CD4-positive, alpha-beta T cell treated with Interleukin-21 for 1 hour (primary cell): ENCODE results near the gene NCS1.

ENCODE experiments used
- DNase-seq: peaks from one replicate; pipeline ENCODE4 v3.0.0-alpha.2; 2020

Gene NCS1

DNA sequence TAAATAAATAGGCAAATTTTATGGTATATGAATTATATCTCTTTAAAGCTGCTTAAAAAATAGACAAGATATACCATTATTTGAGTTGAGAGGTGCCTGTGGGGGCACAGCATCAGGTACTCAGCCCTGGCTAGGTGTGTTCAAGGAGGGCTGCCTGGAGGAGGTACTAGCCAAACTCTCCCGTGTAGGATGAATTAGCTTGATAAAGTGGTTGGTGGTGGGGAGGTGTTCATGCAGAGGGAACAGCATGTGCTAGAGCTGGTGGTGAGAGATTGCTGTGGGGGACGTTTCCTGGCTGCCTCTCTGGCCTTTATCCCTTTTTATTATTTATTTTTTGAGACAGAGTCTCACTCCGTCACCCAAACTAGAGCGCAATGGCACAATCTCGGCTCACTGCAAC is 23.2 kb upstream of the NCS1 start:
- no peak for DNase-seq

DNA sequence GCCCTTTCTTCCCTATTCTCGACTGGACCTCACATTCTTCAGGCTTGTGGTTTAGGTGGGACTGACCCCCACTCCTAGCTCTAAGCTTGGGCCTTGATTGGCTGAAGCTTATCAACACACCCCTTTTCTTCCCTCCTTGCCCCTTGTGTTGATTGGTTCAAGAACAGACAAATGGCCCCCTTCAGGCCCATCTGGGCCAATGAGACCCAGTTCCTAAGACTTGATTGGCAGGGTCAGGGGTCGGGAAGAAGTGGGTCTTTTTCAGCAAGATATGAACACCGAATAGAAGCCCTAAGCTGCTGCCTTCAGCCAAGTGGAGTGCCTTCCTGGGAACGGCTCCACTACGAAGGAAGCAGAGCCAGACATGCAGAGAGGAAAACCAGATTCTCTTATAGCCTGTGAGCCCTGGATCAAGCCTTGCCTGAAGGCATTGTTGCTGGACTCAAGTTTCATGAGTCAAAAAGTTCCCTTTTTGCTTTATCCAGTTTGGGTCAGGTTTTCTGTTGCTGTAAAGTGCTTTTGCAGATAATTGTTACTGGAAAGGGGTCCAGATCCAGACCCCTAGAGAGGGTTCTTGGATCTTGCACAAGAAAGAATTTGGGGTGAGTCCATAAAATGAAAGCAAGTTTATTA is 22.4 kb upstream of the NCS1 start:
- no peak for DNase-seq

DNA sequence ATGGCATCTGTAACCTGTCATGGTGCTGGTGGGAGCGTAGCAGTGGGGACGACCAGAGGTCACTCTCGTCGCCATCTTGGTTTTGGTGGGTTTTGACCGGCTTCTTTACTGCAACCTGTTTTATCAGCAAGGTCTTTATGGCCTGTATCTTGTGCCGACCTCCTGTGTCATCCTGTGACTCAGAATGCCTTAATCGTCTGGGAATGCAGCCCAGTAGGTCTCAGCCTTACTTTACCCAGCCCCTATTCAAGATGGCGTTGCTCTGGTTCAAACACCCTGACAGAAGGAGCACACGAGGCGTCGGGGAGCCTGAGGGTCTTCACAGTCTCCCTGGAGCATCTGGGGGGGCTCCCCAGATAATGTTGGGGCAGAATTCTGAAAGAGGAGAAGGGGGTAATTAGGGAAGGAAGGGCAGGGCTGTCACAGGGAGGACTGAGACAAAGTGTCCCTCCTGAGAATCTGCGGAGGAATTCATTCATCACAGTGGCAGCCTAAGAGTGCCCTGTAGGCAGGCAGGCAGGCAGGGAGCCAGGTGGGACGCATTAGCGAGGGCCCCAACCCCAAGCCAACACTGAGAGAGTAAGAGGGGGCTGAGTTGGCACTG is 21.3 kb upstream of the NCS1 start:
- DNase-seq = no peak

DNA sequence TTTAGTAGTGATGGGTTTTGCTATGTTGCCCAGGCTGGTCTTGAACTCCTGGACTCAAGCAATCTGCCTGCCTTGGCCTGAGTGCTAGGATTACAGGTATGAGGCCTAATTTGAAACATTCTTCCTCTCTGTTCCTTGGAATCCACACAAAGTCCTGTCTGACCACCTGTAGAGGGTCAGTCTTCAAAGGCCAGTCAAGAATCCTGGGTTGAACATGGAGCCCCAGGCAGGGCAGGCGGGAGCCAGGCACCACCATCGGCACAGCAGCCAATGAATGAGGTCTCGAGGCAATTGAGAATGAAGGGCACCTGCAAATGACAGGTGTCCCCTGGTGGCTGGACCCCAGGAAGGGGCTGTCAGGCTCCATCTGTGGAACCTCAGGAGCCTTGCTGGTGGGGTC is 17.4 kb upstream of the NCS1 start:
- DNase-seq = no peak

DNA sequence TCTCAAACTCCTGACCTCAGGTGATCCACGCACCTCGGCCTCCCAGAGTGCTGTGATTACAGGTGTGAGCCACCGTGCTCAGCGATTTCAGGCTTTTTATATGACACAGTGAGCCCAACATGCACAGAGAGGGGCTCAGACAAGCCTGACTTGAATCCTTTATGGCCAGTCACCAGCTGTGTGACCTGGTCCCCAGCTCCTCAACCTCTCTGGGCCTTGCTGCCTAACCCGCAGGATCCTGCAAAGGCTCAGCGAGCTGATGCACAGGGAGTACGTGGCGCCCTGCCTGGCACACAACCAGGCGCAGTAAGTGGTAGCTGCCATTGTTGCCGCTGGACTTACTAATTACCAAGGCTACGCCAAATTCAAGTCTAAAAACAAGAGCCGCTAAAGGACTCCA is 16.6 kb upstream of the NCS1 start:
- DNase-seq = no peak

DNA sequence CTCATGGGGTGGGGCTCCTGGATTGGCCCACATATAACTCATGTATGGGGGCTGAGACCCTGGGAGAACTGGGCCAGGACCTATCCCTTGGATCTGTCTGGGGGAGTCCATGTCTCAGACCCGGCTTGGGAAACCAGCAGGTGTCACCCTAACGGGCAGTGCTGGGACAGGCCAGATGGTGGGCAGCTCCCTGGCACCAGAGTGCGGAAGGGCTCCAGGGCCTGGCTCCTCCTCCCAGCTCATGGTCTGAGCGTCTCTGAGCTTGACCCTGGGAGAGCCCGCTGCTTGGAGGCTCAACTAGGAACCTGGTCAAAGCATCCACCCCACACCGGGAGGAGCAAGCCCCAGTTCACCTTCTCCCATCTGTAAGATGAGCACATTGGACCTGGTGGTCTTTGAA is 15.5 kb upstream of the NCS1 start:
- DNase-seq = no peak

DNA sequence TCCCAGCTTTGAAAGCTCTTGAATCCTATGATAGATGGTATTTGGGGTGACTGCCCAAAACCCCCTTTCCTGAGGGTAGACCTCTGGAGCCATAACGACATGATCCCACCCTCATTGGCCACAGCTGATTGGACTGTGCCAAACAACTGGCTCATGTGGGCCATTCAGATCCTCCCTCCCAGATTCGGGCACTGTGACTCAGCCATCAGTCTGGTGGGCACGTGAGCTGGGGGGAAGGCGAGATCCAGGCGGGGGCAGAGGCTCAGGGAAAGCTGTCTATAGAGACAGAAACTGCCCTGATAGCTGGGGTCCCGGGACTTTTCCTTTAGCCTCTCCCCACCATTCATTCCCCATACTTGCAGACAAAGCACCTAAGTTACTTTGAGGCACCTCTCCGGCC is 15.1 kb upstream of the NCS1 start:
- no peak for DNase-seq

DNA sequence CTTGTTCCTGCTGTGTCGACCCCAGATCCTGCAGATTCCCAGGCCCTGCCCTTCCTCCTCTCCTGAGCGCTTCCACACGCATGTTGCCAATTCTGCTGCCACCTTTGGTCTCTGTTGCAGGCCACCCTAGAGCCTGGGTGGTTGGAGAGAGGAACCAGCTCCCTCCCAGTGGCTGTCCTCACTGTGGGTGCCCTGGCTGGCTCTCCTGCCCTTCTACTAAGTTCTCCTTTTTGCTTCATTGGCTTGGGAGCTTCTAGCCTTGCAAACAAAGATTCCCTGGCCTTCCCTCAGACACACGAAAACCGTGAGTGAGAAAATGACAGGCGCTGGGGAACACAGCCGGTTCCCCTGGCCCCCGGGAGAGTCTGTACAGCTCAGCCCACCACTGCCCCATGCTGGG is 14.2 kb upstream of the NCS1 start:
- no peak for DNase-seq

DNA sequence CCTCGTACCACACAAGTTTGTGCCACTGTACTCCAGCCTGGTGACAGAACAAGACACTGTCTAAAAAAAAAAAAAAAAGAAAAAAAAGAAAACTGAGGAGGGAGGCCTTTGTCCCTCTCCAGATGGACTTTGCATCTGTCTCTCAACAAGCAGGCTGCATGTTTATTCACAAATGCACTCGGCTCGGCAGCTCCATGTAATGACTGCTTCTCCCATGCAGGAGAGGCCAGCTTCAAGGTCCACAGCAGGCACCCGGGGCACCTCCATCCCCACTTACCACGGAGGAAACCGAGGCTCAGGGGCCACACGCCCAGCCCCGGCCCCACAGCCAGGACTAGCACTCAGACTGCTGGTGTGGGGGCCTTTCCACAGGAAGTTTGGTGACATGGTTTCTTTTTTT is 13.1 kb upstream of the NCS1 start:
- DNase-seq = no peak

DNA sequence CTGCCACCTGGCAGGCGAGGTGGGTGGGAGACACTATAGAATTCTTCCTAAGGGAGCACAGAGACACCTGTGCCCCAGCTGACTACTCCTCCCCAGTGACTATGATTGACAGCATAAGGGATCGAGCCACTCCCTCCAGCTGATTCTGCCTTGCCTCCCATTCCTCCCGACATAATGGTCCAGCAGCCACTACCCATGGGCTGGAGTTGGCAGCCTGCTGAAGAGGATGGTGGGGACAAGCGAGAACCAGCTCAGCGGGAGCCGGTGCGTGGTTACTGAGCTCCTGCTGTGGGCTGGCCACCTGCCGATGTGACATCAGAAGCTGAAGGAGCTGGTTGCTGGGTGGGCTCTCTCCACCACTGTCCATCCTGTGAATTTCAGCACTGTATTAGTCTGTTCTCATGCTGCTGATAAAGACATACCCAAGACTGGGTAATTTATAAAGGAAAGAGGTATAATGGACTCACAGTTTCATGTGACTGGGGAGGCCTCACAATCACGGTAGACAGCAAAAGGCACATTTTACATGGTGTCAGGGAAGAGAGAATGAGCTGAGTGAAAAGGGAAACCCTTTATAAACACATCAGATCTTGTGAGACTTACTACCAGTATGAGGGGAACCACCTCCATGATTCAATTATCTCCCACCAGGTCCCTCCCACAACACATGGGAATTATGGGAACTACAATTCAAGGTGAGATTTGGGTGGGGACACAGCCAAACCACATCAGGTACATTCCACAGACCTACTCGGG is 12.1 kb upstream of the NCS1 start:
- DNase-seq = no peak

DNA sequence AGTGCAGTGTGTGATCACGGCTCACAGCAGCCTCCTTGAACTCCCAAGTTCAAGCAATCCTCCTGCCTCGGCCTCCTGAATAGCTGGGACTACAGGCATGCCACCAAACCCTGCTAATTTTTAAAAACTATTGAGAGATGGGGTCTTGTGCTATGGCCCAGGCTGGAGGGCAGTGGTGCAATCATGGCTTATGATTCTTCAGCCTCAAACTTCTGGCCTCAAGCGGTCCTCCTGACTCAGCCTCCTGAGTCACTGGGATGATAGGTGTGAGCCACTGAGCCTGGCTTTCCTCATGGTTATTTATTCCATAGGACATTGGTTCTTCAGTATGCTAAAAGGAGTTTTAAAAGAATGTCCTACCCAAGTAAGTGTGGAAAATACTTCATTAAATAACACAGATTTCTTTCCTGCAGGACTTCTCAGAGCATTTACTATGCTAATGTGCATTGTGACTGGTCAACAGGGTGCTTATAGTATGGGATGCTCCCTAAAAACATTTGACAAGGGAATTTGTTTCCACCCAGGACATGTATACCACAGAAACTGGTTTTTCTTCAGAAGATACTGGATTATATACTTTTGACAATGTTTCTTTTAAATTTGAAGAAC is 11.2 kb upstream of the NCS1 start:
- no peak for DNase-seq

DNA sequence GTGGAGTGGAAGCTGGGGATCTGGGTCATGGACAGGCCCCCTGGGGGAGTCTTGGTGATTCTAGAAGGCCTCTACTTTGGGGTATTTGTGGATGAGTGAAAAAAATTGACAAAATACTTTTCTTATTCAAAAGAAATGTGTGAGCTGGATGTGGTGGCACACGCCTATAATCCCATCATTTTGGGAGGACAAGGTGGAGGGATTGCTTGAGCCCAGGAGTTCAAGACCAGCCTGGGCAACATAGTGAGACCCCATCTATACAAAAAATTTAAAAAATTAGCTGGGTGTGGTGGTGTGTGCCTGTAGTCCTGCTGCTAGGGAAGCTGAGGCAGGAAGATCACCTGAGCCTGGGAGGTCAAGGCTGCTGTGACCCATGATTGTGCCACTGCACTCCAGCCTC is 6.6 kb upstream of the NCS1 start:
- DNase-seq = no peak

DNA sequence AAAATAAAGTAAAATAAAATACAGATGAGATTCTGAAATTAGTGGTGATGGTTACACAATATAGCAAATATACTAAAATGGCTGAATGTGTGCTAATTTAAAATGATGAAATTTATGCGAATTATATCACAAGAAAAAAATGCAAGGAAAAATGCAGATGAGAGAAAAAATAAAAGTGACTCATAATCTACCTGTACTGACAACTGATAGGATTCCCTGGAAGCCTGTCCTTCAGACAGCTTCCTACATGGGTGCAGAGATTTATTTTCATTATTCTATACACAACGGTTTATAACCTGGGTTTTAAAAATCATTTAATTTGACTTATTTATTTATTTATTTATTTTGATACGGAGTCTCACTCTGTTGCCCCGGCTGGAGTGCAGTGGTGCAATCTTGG is 5.8 kb upstream of the NCS1 start:
- no peak for DNase-seq

DNA sequence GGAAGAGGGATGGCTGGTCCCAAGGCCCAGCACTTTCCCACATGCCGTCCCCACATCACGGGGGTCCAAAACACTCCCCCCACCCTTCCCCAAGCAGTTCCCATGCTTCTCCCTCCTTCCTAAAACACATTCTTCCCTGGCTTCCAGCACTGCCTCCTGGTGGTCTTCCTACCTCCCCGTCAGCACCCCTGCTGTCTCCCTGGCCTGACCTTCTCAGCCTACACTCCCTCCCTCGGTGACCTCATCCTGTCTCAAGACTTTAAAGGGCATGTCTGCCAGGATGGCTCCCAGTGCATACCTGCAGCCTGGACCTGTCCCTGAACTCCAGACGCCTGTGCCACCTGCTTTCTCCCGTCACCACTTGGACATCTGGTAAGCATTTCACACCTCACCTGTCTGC is 4.3 kb upstream of the NCS1 start:
- no peak for DNase-seq

DNA sequence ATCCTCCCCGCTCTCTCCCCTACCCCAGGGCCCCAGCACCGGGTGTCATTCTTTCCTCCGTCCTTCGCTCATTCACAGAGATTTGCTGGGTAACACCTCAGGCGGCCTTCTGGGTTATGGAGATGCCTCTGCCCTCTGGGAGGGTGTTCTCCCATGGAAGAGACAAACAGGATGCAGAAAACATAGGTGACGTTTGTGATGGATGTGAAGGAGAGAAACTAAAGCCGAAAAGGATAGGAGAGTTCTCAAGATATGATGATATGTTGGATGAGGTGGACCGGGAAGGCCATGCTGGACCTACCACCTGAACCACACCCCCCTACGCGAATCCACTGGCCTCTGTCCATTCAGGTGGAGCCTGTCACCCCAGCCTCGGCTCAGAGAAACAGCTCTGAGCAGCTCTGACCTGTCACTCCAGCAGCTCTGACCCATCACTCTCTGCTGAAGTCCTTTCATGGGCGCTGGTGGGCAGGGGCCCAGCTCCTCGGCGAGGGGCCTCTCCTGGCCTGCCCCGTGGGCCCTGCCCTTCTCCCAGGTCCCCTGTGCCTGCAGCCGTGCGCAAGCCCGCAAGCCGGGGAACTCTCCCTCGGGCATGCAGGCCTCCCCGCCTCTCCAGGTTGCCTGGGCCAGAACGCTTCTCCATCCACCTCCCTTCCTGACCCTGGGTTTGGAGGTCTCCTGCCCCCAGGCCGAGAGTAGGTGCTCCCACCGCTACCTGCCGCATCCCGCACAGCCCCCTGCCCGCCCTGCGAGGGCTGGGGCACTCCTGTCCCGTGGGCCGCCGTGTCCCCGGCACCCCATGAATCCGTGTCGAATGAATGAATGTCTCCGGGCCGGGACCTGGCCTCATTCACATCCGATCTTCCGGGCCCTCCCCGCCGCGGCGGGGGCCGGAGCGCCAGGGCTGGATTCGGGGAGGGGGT is 717 bp upstream of the NCS1 start:
- no peak for DNase-seq

DNA sequence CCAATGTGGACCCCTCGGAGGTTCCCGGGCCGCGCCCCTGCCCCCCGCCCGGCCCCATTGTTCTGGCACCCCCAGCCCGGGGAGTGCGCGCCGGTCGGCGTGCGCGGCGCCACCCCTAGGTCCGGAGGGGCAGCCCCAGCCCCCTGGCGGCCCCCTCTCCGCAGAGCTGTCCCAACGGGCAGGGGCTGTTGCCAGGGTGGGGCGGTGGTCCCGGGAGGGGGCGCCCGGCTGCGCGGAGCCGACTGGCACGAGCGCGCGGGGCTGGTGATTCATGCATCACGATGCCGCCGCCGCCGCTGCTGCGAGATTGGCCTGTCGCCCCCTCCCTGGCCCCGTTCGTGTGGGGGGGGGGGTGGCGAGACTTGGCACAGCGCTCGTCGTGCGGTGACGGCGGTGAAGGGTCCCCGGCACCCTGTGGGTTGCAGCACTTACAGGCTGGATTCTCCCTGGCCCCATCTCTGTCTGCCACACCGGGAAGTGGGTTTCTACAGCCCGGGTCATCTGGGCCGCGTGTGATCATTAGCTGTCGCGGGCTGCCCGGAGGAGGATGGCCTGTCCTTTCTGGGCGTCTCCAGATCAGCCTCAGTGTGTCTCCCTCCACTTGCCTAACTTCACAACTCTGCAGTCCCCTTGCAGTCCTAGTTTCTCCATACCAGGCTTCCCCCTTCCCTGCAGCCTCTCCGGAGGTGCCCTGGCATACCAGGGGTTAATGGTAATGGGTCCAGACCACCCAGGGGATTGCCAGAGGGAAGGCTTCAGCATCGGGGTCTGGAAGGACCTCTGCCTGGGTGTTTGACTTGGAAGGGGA is 858 bp downstream of the NCS1 start:
- peak; percentile 15 for DNase-seq

DNA sequence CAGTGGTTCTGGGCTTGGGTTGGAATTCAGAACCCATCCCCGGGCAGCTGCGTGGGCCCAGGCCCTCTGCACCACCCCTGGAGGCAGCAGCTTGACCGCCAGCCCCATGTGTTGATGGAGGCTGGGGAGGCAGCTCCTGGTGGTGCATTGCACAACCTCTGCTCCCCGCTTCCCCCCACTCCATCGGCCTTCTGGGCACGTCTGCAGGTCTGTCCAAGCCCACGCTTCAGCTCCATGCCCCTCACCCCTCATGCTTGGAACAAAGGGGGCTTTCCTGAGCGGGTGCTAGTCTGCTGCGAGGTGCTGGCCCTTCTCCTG is 1.4 kb downstream of the NCS1 start:
- DNase-seq = no peak

DNA sequence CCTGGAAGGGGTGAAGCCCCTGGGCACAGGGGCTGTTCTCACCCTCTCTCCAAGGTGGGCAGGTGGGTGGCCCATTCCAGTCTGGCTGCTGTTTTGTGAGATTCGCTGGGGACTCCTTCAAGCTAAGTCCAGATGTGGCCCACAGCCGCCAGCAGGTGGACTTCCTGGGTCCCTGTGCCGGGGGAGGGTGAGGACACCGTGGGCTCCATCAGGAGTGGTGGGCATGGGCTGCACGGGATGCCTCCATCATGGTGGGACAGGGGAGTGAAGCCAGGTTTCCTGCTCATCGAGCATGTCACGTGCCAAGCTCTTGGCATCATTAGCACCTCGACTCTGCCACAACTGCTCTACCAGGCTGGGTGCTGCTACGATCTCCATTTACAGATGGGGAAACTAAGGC is 1.8 kb downstream of the NCS1 start:
- DNase-seq = no peak

DNA sequence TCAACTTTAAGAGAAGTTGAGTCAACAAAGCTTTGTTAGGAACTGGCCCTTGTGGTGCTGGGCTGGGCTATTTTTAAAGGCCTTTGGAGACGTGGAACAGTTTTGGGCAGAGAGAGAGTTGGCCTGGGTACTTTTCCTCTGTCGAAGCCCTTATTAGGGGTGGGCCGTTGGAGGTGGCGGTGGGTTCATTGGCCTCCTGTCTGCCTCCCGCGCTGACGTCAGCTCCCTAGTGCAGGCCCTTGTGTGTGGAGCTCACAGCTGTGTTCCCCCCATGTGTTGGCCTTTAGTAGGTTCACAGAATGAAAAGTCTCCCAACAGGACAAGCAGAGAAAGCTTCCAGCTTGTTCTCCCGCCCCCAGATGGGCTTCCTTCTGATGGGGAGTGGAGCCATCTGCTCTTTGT is 2.7 kb downstream of the NCS1 start:
- DNase-seq = no peak

DNA sequence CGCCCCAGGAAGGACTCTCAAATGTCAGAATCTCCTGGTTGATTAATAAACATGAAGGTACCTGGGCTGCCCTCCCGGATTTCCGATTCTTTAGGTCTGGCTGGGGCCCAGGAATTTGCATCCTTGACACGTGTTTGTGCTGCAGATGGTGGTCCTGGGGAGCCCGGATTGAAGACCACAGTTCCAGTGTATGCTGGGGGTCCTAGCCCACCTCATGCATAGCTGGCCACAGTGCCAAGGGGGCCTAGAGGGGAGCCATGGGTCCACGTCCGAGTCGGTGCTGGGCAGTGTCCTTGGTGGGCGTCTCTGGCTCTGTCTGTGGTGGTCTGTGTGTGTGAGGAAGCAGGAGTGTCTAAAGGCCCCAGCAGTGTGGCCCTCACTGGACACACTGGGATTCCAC is 3.2 kb downstream of the NCS1 start:
- DNase-seq = no peak

DNA sequence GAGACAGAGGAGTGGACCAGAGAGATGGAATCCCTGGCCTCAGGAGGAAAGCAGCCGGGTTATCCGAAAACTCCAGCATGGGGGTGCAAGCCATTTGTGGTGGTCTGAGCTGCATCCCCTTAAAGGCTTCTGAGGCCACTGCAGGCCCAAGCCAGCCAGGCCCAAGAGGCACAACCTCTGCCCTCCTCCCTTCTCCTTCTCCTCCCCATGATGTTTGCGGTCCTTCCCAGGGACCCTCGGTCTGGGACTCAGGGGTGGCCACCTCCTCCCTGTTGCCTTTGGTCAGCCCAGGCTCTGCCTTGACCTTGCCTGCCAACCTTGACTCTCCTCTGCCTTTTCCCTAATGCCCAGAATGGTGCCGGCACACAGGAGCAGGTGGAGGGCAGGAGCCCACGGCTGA is 4.6 kb downstream of the NCS1 start:
- no peak for DNase-seq
